Measurements from ENCODE around the gene CFAP221.

CFAP221 gene

DNA sequence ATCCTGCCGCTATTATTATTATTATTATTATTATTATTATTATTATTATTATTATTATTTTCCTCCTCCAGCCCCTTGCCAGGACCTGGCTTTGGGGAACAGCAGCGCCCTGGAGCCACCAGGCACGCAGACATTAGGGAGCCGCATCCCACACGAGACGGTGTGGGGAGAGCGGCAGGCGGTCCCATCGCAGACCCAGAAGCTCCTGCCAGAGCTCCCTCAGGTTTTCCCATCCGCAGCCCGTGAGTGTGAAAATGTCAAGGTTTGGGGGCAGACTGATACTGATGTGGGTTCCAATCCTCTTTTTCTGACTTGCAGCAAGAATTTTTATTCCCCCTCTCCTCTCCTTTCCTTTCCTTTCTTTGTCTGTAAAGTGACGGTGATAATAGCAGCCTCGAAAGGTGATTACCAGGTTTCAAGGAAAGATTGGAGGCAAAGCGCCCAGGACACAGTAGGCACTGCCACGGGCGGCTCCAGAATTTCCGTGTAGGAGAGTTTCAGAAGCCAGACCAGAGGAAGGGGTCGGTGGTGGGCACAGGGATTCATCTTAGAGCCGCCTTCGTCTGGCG lies 20.8 kb upstream of the CFAP221 start:
- Mint-ChIP-seq H3K27ac (no peak overlapping the region), H3K9me3 (no peaks in the 10 kb centered on the region), H3K36me3 (ENCODE audit: low read depth) (no peaks in the 10 kb centered on the region), H3K27me3 (peaks cover 60% of the 10 kb centered on the region), H3K4me1 (ENCODE audit: low read depth) (no peaks in the 10 kb centered on the region), H3K4me3 (no peak overlapping the region)
- DNase-seq, result no peak

DNA sequence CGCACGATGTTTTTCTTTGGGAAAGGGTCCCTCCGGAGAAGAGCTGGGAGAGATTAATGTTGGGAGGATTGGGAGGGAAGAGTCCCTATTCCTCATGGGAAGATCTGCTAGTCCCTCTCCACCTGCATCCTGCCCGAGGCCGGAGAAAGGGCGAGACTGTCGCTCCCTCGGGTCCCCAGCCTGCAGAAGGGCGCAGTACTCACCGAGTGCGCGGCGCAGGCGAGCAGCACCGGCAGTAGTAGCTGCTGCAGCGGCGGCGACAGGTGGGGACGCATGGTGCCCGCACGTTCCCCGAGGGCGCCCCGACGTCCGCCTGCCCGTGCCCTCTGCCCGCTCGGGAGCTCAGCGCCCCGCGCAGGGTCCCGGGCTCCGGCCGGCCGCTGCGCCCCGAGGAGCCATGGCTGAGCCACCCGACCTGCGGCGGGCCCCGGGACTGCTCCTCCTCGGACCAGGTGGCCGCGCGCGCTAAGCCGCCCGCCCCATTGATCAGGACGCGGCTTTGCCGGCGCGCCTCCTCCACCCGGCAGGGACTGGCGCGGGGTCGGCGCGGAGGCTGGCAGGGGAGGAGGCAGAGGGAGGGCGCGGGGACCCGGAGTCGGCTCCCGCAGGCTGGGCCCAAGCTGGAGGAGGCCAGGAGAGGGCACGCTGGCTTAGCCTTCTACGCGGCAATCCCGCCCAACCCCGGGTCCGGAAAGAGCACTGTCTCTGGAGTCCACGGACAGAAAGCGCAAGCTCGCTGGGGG lies 20.1 kb upstream of the CFAP221 start, which contains the start of gene SCTR:
TSS of gene SCTR (minus strand) at position 532 of the 743 bp plus-strand sequence. CDS start at position 275, 257 bp downstream.
- peaks cover 62% of the 10 kb centered on the region for H3K27me3 Mint-ChIP-seq
- no peak for DNase-seq
- no peak within 1 kb of the TSS for H3K27ac Mint-ChIP-seq
- no peaks in the 10 kb centered on the region for H3K4me1 Mint-ChIP-seq (ENCODE audit: low read depth)
- peaks cover 2% of the 10 kb centered on the region for H3K9me3 Mint-ChIP-seq
- no peak within 1 kb of the TSS for H3K4me3 Mint-ChIP-seq
- no peaks in the 10 kb centered on the region for H3K36me3 Mint-ChIP-seq (ENCODE audit: low read depth)

DNA sequence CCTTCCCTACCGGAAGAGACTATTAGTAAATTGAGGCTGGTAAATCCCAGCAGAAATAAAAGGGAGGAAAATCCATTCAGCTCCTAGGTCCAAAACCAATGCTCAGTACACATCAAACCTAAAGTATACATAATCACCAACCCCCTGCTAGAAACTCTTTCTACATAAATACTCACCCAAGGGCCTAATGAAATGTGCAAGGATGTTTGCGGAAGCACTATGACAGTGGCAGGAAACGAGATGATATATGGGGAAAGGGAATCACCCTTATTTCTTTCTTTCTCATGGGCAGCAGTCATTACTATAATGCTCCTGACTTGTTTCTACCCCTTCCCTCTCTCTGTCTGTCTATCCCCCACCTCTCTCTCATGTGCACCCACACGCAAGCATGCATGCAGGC lies 18.6 kb upstream of the CFAP221 start:
- no peaks in the 10 kb centered on the region for H3K36me3 Mint-ChIP-seq (ENCODE audit: low read depth)
- peaks cover 4% of the 10 kb centered on the region for H3K9me3 Mint-ChIP-seq
- H3K4me1 Mint-ChIP-seq (ENCODE audit: low read depth), result no peaks in the 10 kb centered on the region
- no peak overlapping the region for H3K4me3 Mint-ChIP-seq
- H3K27ac Mint-ChIP-seq, result no peak overlapping the region
- H3K27me3 Mint-ChIP-seq, result peaks cover 63% of the 10 kb centered on the region
- no peak for DNase-seq

DNA sequence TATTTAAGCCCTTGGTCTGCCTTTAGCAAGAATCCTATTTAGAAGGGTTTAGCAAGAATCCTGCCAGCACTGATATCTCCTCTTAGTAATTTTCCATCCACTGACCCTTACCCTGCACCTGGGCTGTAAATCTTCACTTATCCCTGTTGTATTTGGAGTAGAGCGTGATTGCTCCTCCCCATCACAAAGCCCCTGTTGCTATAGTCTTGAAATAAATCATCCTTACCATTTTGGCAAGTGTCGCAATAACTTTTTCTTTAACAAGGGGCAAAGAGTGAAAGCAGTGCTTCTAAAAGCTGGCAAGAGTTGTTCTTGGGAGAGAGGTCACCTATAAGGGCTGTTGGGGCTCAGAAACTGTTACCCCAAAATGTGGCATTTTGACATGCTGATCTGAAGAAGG lies 16.2 kb upstream of the CFAP221 start:
- H3K4me3 Mint-ChIP-seq, result no peak overlapping the region
- H3K9me3 Mint-ChIP-seq, result peaks cover 16% of the 10 kb centered on the region
- H3K36me3 Mint-ChIP-seq (ENCODE audit: low read depth), result no peaks in the 10 kb centered on the region
- H3K27me3 Mint-ChIP-seq, result peaks cover 45% of the 10 kb centered on the region
- no peak for DNase-seq
- no peak overlapping the region for H3K27ac Mint-ChIP-seq
- H3K4me1 Mint-ChIP-seq (ENCODE audit: low read depth), result no peaks in the 10 kb centered on the region

DNA sequence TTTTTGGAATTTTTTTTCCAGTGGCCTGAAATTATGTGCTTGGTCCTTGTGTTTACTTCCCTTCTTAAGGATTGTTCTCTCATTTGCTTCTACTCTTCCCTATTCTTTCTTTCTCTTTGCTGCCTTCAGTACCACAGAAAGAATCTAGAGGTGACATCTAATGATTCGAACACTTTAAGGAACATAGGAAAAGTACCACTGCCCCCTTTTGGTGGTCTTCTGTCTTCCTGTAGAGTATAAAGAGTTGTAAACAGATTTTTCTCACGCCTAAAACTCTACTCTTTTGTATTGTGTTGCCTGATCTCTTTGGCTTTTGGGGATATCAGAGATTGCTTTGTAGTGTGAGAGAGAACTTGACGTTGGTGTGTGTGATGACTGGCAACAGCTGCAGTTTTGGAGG lies 13.0 kb upstream of the CFAP221 start:
- no peak overlapping the region for H3K27ac Mint-ChIP-seq
- H3K4me3 Mint-ChIP-seq, result no peak overlapping the region
- peaks cover 32% of the 10 kb centered on the region for H3K9me3 Mint-ChIP-seq
- no peaks in the 10 kb centered on the region for H3K36me3 Mint-ChIP-seq (ENCODE audit: low read depth)
- no peak for DNase-seq
- H3K4me1 Mint-ChIP-seq (ENCODE audit: low read depth), result no peaks in the 10 kb centered on the region
- H3K27me3 Mint-ChIP-seq, result peaks cover 19% of the 10 kb centered on the region

DNA sequence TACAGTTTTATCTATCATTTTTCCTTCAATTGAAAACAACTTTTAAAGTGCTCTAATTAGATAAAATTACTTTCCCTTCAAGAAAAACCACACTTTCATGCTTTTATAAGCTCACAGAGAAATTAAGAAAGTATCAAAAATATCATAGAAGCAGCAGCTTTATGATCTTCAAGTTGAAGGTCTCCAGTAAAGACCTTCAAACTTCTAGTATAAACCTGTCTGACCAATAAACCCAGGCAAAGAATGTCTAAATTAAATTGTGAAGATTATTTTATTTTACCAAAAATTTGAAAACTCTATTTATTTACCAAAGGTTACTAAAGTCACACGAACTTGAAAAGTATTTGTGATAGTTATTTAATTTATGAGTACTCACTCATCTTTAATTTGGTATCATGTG lies 10.7 kb upstream of the CFAP221 start:
- Mint-ChIP-seq H3K36me3 (ENCODE audit: low read depth) (no peaks in the 10 kb centered on the region), H3K4me1 (ENCODE audit: low read depth) (no peaks in the 10 kb centered on the region), H3K4me3 (no peak overlapping the region), H3K27ac (no peak overlapping the region), H3K27me3 (peaks cover 12% of the 10 kb centered on the region), H3K9me3 (peaks cover 32% of the 10 kb centered on the region)
- no peak for DNase-seq

DNA sequence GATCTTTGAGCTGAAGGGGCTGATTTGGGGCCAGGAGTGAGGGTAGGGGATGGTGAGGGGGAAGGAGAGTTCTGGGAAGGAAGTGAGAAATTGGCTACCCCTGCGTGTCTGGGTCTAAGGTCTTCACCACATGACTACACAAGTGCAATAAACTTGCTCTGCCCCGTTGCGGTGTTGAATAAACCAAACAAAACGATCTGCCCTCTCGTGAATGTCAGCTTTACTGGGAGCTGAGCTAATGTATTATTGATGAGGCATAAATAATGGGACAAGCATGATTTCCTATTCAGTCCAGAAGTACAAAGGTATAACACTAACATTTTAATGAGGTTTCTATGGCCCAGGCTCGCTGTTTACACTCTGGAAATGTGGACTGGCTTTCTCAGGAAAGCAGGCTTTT lies 8.0 kb upstream of the CFAP221 start:
- Mint-ChIP-seq H3K36me3 (ENCODE audit: low read depth) (no peaks in the 10 kb centered on the region), H3K4me3 (no peak overlapping the region), H3K9me3 (peaks cover 27% of the 10 kb centered on the region), H3K27ac (no peak overlapping the region), H3K4me1 (ENCODE audit: low read depth) (no peaks in the 10 kb centered on the region), H3K27me3 (peaks cover 19% of the 10 kb centered on the region)
- DNase-seq, result no peak

DNA sequence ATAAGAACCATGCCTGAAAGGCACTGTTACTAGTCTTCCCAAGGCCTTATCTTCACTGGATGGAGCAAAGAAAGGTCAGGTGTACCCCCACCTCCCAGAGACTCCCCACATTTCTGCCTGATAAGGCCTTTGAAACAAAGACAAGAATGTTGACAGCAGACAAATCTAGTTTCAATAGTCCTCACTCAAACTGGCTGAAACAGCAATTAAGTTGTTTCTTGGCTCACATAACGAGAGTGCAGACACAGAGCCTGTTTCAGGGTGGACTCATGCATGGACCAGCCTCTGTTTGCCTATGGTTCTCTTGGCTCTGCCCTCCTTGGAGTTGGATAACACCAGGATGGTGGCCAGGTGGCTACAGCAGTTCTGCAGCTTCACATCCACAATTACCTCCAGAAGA lies 7.5 kb upstream of the CFAP221 start:
- DNase-seq, result no peak
- Mint-ChIP-seq H3K36me3 (ENCODE audit: low read depth) (no peaks in the 10 kb centered on the region), H3K4me1 (ENCODE audit: low read depth) (no peaks in the 10 kb centered on the region), H3K27me3 (peaks cover 24% of the 10 kb centered on the region), H3K9me3 (peaks cover 24% of the 10 kb centered on the region), H3K27ac (no peak overlapping the region), H3K4me3 (no peak overlapping the region)

DNA sequence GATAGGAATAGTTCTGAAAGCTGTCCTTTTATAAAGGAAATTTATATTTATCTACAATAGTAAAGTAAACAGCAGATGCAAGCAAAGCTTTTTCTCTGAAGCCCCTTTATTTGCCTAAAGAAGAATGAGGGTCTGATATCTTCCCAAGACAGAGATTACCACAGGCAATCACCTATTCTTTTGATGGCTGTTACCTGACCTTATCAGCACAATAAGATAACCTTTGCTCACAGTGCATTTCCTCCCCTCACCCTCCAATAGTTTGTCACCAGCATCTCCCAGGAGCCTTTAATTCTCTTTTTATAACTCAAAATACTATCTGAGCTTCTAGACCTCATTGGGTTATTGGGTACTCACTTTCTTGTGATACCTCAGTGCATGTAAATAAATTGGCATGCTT lies 6.5 kb upstream of the CFAP221 start:
- Mint-ChIP-seq H3K36me3 (ENCODE audit: low read depth) (no peaks in the 10 kb centered on the region), H3K9me3 (peaks cover 17% of the 10 kb centered on the region), H3K27me3 (peaks cover 33% of the 10 kb centered on the region), H3K27ac (no peak overlapping the region), H3K4me1 (ENCODE audit: low read depth) (no peaks in the 10 kb centered on the region), H3K4me3 (no peak overlapping the region)
- no peak for DNase-seq

DNA sequence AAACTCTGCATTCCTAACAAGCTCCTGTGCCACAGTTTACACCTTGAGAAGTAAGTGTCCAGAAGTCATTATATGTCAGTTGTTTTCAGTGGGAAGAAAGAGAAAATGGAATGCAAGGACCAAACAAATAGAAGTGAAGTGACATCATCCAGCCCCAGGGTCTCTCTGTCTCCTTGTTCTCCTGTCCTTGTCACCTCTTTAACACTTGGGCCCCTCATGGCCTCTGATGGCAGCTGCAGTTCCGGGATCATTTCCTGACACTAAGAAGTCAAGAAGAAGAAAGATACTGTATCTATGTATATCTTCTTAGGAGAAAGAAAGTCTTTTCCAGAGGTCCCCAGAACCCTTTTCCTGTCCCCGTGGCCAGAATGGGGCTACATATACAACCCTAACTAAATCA lies 2.8 kb upstream of the CFAP221 start:
- H3K36me3 Mint-ChIP-seq (ENCODE audit: low read depth), result no peaks in the 10 kb centered on the region
- no peak for DNase-seq
- H3K9me3 Mint-ChIP-seq, result no peaks in the 10 kb centered on the region
- peaks cover 67% of the 10 kb centered on the region for H3K27me3 Mint-ChIP-seq
- no peak overlapping the region for H3K4me3 Mint-ChIP-seq
- H3K4me1 Mint-ChIP-seq (ENCODE audit: low read depth), result peaks cover 4% of the 10 kb centered on the region
- H3K27ac Mint-ChIP-seq, result no peak overlapping the region

DNA sequence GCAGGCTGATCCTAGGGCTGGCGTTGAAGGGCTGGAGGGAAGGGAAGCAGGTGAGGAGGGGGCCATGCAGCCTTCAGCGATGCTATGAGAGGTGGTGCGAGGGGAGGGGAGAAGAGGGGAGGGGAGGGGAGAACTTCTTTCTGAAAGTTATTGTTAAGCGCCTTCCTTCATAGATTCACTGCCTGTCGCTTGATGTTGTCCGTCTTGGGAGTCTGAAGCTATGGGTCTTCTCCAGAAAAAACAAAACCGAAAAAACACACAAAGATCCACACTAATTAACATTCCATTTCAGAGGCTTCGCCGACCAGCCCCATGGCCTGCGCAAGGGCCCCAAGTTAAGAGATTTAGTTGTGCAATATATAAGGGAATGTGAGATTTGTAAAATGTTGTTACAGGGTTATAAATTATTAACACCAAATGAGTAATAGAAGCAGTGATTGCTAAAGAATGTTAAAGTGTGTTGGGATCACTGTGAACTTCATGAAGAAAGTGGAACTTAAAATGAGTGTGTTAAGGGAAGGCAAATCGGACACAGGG lies 758 bp downstream of the CFAP221 start:
- Mint-ChIP-seq H3K36me3 (ENCODE audit: low read depth) (no peaks in the 10 kb centered on the region), H3K9me3 (no peaks in the 10 kb centered on the region), H3K4me3 (peak overlapping the region; percentile 41), H3K4me1 (ENCODE audit: low read depth) (peaks cover 4% of the 10 kb centered on the region), H3K27ac (no peak overlapping the region), H3K27me3 (peaks cover 64% of the 10 kb centered on the region)
- no peak for DNase-seq

DNA sequence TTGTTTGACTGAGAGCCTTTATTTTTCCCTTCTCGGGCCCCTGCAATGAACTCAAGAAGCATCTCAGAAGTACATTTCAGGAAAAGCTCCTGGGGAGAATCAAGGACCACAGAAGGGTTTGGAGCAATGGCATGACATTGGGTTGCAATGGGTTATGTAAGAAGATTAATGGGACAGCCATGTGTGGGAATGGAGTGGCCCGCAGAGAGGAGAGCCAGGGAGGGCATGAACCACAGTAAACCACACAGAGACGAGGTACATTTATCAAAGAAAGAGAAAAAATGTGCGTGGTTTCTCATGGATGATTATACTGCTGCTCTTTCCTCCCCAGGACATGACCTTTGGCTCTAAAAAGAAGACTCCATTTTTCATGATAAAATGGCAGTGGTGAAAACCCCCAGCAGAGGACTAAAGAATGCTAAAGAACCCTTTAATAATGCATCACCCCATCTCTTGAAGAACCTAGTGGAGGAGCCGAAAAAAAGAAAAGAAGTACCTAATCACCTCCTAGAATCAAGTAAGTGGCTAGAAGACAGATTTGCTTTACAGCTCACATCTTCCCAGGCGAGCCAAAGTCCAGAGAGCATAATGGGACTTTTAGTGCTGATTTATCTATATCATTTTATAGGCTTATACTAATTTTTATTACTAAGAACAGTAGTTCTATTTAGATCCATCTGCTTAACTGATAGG lies 1.7 kb downstream of the CFAP221 start:
- Mint-ChIP-seq H3K27ac (no peak overlapping the region), H3K27me3 (peaks cover 60% of the 10 kb centered on the region), H3K4me1 (ENCODE audit: low read depth) (peaks cover 4% of the 10 kb centered on the region), H3K9me3 (no peaks in the 10 kb centered on the region), H3K36me3 (ENCODE audit: low read depth) (no peaks in the 10 kb centered on the region), H3K4me3 (no peak overlapping the region)
- no peak for DNase-seq

DNA sequence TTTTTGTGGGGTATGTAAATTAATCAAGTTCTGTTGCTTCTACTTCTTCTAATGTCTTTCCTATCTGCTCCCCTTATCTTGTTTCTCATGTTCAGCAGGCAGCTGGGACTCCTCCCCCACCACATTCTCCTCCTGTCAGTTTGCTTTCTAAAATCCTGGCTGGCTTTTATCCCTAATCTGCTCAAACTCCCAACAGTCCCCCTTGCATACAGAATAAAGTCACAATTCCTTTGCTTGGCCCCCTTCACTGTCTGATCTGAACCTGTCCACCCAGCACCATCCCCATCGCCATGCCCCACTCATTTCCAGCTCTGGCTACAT lies 2.2 kb downstream of the CFAP221 start:
- no peak for DNase-seq
- peaks cover 4% of the 10 kb centered on the region for H3K4me1 Mint-ChIP-seq (ENCODE audit: low read depth)
- no peak overlapping the region for H3K27ac Mint-ChIP-seq
- H3K9me3 Mint-ChIP-seq, result no peaks in the 10 kb centered on the region
- H3K36me3 Mint-ChIP-seq (ENCODE audit: low read depth), result no peaks in the 10 kb centered on the region
- peaks cover 58% of the 10 kb centered on the region for H3K27me3 Mint-ChIP-seq
- H3K4me3 Mint-ChIP-seq, result no peak overlapping the region

DNA sequence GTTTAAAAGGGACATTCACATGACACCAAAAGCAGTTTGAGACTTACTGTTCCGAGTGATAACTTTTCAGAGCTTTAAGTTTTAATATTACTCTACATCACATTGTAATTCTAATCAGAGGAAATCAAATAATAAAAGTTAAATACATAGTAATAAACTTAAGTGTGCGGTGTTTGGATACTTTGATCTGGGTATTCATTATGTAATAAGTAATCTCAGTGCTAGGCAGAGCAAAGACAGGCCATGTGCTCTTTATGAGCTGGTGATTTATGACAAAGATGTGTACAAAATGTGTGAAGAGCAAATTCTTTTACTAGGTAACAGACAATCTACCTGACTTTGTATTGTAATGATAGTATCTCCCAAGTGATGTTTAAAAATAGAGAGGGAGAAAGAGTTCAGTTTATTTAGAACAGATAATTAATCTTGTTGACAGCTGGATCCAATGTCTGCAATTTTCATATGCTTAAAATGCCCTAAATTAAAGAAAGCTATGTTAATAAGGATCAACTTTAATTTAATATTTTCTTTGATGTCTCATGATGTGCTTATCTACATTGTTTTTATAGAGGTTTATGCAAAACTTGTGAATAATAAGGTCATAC lies 4.4 kb downstream of the CFAP221 start:
- DNase-seq, result no peak
- Mint-ChIP-seq H3K9me3 (no peaks in the 10 kb centered on the region), H3K4me3 (no peak overlapping the region), H3K36me3 (ENCODE audit: low read depth) (no peaks in the 10 kb centered on the region), H3K4me1 (ENCODE audit: low read depth) (peaks cover 4% of the 10 kb centered on the region), H3K27me3 (peaks cover 44% of the 10 kb centered on the region), H3K27ac (no peak overlapping the region)

DNA sequence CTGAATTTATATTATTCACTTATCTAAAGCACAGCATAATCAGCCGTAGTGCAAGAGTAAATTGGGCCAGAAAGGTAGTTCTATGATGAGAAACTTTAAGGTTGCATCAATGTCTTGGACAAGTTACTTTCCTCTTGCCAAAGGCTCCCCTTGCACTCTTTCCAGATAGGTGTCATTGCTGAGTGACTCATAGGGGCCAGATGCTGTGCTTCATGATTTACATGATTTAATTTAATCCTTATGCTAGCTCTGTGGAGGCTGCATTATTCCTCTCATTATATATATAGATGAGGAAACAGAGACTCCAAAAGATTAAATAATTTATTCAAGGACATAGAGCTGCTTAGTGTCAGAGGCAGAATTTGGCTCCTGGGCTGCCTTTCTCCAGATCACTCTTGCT lies 5.0 kb downstream of the CFAP221 start:
- H3K4me1 Mint-ChIP-seq (ENCODE audit: low read depth), result no peaks in the 10 kb centered on the region
- no peaks in the 10 kb centered on the region for H3K36me3 Mint-ChIP-seq (ENCODE audit: low read depth)
- H3K4me3 Mint-ChIP-seq, result no peak overlapping the region
- H3K9me3 Mint-ChIP-seq, result no peaks in the 10 kb centered on the region
- no peak overlapping the region for H3K27ac Mint-ChIP-seq
- no peak for DNase-seq
- H3K27me3 Mint-ChIP-seq, result peaks cover 38% of the 10 kb centered on the region

Measured in activated T-cell treated with anti-CD3 and anti-CD28 coated beads, Interleukin-2, amount 50 U/mL, for 24 hours (primary cell).